ENCODE results near the gene SH2D3A.
"Not testable (repeated sequence)": the region's sequence is repeated elsewhere in the genome, so short reads cannot be mapped to it uniquely, and the experiment has no call there.

SH2D3A gene

GRCh38 chr19:6790194-6791128, 23.2 kb upstream of the SH2D3A start:
- in situ Hi-C loops (cut with MboI; ENCODE audit: low sequenced_read_pairs) = no loop called here

- in situ Hi-C loops (cut with MboI; ENCODE audit: low sequenced_read_pairs) = no loop called here
These were observed 21.7 kb upstream of the SH2D3A start for GRCh38 chr19:6788896-6789295.

DNA sequence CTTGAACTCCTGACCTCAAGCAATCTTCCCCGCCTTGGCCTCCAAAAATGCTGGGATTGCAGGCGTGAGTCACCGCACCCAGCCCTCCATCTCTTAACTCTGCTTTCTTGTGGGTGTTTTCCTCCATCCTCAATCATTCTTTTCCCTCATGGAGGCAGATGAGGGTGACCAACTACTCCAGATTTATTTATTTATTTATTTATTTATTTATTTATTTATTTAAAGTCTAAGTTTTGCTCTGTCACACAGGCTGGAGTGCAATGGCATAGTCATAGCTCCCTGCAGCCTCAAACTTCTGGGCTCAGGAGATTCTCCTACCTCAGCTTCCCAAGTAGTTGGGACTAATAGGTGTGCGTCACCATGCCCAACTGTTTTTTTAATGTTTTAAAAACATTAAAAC, 20.2 kb upstream of the SH2D3A start:
- in situ Hi-C loops (cut with MboI; ENCODE audit: low sequenced_read_pairs) = no loop called here

- in situ Hi-C loops (cut with MboI; ENCODE audit: low sequenced_read_pairs) = no loop called here
These were observed 12.0 kb upstream of the SH2D3A start for GRCh38 chr19:6779206-6779605.

- in situ Hi-C loops (cut with MboI; ENCODE audit: low sequenced_read_pairs) = no loop called here
These were observed 11.2 kb upstream of the SH2D3A start for GRCh38 chr19:6778386-6778785.

GRCh38 chr19:6777434-6777833, 10.2 kb upstream of the SH2D3A start:
- in situ Hi-C loops (cut with MboI; ENCODE audit: low sequenced_read_pairs) = no loop called here

GRCh38 chr19:6776999-6777398, 9.8 kb upstream of the SH2D3A start:
- in situ Hi-C loops (cut with MboI; ENCODE audit: low sequenced_read_pairs) = no loop called here

DNA sequence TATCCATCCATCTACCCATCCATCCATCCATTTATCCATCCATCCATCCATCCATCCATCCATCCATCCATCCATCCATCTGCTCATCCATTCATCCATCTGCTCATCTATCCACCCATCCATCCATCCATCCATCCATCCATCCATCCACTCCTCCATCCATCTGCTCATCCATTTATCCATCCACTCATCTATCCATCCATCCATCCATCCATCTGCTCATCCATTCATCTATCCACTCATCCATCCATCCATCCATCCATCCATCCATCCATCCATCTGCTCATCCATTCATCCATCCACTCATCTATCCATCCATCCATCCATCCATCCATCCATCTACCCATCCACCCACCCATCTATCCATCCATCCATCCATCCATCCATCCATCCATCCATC, 8.8 kb upstream of the SH2D3A start:
- in situ Hi-C loops (cut with MboI; ENCODE audit: low sequenced_read_pairs) = not testable (repeated sequence)

DNA sequence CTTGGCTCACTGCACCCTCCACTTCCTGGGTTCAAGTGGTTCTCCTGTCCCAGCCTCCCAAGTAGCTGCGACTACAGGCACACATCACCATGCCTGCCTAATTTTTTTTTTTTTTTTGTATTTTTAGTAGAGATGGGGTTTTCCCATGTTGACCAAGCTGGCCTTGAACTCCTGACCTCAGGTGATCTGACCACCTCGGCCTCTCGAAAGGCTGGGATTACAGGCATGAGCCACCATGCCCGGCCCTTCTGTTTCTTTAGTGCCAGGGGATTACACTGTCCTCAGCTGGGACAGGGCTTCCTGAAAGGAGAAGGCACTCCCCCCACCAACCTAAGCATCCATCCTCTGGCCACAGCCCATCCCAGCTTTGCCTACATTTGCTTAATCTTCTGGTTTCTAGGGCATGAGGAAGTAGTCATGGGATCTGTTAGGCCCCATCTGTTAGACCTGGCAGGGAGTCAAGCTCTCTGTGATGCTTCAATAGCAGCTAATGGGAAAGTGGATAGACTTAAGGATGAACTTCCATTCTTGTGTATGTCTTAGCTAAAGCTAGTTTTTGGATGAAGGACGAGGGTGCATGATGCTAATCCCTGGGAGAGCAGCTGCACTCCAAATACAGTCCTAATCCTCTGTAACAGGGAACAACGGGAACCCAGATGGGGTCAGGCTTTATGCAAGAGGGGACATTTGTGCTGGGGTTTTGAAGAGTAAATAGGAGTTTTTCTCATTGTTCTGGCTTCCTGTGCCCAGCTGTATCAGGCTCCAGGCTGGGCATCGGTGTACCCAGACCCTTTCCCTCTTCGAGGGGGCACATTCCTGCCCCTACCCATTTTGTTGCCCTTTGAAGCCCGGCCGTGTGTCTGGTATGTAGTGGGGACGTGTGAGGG, 7.8 kb upstream of the SH2D3A start:
- in situ Hi-C loops (cut with MboI; ENCODE audit: low sequenced_read_pairs) = no loop called here

GRCh38 chr19:6773323-6773931, 6.2 kb upstream of the SH2D3A start:
- in situ Hi-C loops (cut with MboI; ENCODE audit: low sequenced_read_pairs) = no loop called here

DNA sequence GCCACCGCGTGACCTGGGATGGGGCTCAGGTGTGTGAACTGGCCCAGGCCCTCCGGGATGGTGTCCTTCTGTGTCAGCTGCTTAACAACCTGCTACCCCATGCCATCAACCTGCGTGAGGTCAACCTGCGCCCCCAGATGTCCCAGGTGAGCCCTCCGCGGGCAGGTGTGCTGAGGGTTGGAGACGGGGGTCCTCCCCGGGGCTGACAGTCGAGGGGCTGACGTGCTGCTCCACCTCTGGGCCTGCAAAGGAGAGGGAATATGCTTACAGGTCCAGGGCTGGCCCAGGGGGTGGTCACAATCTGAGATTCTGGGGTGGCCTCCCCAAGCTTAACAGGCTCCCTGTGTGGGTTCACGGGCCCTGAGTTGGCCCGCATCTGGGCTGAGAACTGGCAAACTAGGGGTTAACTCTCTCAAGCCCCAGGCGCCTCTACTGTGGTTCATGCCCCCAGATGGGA, 5.7 kb upstream of the SH2D3A start:
- in situ Hi-C loops (cut with MboI; ENCODE audit: low sequenced_read_pairs) = no loop called here

DNA sequence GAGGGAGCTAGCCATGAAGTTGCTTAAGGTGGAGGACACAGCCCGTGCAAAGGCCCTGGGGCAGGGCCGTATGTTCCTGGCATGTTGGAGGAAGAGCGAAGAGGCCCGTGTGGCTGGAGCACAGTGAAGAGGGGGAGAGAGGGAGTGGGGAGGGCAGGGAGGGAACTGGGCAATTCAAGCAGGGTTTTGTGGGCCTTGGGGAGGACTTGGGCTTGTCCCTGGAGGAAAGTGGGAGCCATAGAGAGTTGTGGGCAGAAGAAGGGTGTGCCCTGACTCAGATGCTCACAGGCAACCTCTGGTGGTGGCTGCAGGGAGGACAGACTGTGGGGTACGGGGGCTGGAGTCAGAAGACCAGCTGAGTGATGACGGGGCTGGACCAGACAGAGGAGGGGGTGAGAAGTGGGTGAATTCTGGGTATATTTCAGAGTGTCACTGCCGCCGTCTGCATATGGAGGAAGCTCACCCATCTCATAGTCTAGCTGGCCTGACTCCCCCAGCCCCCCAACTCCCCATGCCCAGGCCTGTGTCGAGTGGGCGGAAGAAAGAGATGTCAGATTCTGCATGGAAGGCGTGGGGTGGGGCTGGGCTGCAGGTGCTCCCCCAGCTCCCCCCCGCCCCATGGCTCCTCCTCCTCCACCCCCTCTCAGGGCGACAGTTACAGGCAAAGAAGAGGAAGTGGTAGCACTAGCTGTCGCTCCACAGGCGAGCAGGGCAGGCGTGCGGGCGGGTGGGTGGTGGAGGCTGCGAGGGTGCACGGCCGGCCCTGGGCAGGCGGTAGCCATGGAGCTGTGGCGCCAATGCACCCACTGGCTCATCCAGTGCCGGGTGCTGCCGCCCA, 5.0 kb upstream of the SH2D3A start, which contains the start of gene VAV1:
Gene VAV1, plus strand, starts transcription at position 681 of the 838 bp plus-strand sequence. Its CDS starts 100 bp downstream, at position 781.
- in situ Hi-C loops (cut with MboI; ENCODE audit: low sequenced_read_pairs) = no loop called here

- in situ Hi-C loops (cut with MboI; ENCODE audit: low sequenced_read_pairs) = not testable (repeated sequence)
These were observed 4.4 kb upstream of the SH2D3A start for GRCh38 chr19:6771648-6772027.

- in situ Hi-C loops (cut with MboI; ENCODE audit: low sequenced_read_pairs) = no loop called here
These were observed 1.9 kb upstream of the SH2D3A start for GRCh38 chr19:6769006-6769619.

DNA sequence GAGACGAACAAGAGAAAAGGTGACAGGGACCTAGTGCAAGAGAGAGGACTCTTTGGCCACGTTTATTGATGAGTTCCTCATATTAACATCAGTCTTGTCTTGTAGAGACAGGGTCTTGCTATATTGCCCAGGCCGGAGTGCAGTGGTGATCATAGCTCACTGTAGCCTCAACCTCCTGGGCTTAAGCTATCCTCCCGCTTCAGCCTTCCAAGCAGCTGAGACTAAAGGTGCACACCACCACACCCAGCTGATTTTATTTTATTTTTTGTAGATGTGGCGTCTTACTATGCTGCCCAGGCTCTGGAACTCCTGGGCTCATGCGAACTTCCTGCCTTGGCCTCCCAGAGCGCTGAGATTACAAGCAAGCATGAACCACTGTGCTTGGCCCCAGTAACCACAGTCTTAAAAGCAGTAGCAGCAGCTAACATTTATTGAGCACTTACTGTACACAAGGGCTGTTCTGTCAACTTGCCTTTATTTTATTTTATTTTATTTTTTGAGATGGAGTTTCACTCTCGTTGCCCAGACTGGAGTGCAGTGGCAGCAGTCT, 1.1 kb upstream of the SH2D3A start:
- in situ Hi-C loops (cut with MboI; ENCODE audit: low sequenced_read_pairs) = no loop called here

DNA sequence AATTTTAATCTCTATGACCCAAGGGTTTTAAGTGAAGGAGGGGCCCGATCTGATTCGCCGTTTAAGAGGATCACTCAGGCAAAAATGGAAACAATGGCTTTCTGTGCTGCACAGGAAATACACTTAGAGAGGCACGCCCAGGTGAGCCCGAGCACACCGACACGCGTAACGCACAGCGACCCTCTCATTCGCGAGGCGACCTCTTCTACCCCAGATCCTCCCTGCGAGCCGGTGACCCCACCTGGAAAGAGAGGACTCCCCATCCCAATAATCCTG, 216 bp downstream of the SH2D3A start:
- in situ Hi-C loops (cut with MboI; ENCODE audit: low sequenced_read_pairs) = no loop called here

GRCh38 chr19:6766357-6767080, 716 bp downstream of the SH2D3A start:
- in situ Hi-C loops (cut with MboI; ENCODE audit: low sequenced_read_pairs) = no loop called here

DNA sequence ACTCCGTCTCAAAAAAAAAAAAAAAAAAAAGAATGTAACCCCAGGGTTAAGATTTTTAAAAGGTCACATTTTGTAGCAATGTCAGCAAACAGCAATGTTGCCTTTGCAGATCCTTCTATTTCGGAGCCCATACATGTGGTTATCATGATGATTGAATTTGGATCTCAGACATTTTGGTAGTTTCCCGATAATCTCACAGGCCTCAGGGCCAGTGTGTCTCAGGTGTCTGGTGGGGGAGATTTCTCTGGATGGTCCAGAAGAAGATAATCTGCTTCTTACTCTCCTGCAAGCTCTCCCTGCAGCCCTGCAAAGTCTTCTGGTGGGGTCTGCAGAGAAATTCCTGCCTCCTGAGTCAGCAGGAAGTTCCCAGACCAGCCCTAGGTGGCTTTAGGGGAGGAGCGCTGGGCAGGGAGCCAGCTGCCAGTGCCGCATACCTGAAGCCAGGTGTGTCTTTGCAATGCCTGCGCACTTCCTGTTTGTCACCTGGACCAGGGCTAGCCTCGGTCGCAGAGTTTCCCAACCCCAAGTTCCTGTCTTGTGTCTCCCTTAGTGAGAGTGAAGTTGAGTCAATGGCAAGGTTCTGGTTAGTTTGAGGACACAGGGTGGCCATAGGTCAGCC, 1.4 kb downstream of the SH2D3A start:
- in situ Hi-C loops (cut with MboI; ENCODE audit: low sequenced_read_pairs) = no loop called here
